Measurements from ENCODE around the gene SGO2.
A peak's percentile ranks its signal among the peaks of the same experiment; 100 is the strongest.

The SGO2 gene

GRCh38 chr2:200490001-200490400, 36.0 kb upstream of the SGO2 start:
- no peak overlapping the region for H3K9ac ChIP-seq (ENCODE audit: low read depth in 1 of 2, low read length in 2 of 2)
- H3K27me3 ChIP-seq (ENCODE audit: control insufficient read depth in 2 of 2, insufficient read depth in 2 of 2, low read length in 2 of 2), result no peaks in the 10 kb centered on the region
- no peak overlapping the region for H3K4me3 ChIP-seq (ENCODE audit: low read length in 2 of 2)
- H3K9me3 ChIP-seq (ENCODE audit: control insufficient read depth in 2 of 2, low read length in 2 of 2), result no peaks in the 10 kb centered on the region
- H3K27ac ChIP-seq (ENCODE audit: low read depth in 2 of 2, low read length in 2 of 2), result no peak overlapping the region
- H3K36me3 ChIP-seq (ENCODE audit: control insufficient read depth in 2 of 2, insufficient read depth in 2 of 2, low read length in 2 of 2), result peaks cover 28 to 34% of the 10 kb centered on the region in 2 donors
- no peaks in the 10 kb centered on the region for H3K4me1 ChIP-seq (ENCODE audit: control insufficient read depth in 2 of 2, insufficient read depth in 2 of 2, low read length in 2 of 2)

GRCh38 chr2:200492656-200493055, 33.4 kb upstream of the SGO2 start:
- Histone ChIP-seq H3K27ac (ENCODE audit: low read depth in 2 of 2, low read length in 2 of 2) (no peak overlapping the region), H3K36me3 (ENCODE audit: control insufficient read depth in 2 of 2, insufficient read depth in 2 of 2, low read length in 2 of 2) (peaks cover 33 to 47% of the 10 kb centered on the region in 2 donors), H3K27me3 (ENCODE audit: control insufficient read depth in 2 of 2, insufficient read depth in 2 of 2, low read length in 2 of 2) (no peaks in the 10 kb centered on the region)

DNA sequence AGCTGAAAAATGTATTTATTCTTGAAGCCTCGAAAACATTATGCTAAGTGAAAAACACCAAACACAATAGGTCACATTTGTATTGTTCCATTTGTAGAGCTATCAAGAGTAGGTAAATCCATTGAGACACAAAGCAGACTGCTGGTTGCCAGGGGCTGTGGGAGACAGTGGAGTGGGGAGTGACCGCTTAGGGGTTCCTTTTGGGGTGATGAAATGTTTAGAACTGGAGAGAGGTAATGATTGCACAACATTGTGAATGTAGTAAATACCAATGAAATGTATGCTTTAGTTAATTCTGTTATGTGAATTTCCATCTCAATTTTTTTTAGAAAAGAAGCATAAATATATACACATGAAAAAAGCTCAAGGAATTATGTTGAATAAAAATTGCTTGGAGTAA, 32.0 kb upstream of the SGO2 start:
- H3K9ac ChIP-seq (ENCODE audit: low read depth in 1 of 2, low read length in 2 of 2), result no peak overlapping the region
- no peaks in the 10 kb centered on the region for H3K9me3 ChIP-seq (ENCODE audit: control insufficient read depth in 2 of 2, low read length in 2 of 2)
- no peak overlapping the region for H3K4me3 ChIP-seq (ENCODE audit: low read length in 2 of 2)
- no peak overlapping the region for H3K27ac ChIP-seq (ENCODE audit: low read depth in 2 of 2, low read length in 2 of 2)
- H3K36me3 ChIP-seq (ENCODE audit: control insufficient read depth in 2 of 2, insufficient read depth in 2 of 2, low read length in 2 of 2), result peaks cover 36 to 57% of the 10 kb centered on the region in 2 donors
- H3K4me1 ChIP-seq (ENCODE audit: control insufficient read depth in 2 of 2, insufficient read depth in 2 of 2, low read length in 2 of 2), result no peaks in the 10 kb centered on the region
- H3K27me3 ChIP-seq (ENCODE audit: control insufficient read depth in 2 of 2, insufficient read depth in 2 of 2, low read length in 2 of 2), result no peaks in the 10 kb centered on the region

More at GRCh38 chr2:200492656-200493055, 33.4 kb upstream of the SGO2 start:
- Histone ChIP-seq H3K4me1 (ENCODE audit: control insufficient read depth in 2 of 2, insufficient read depth in 2 of 2, low read length in 2 of 2) (no peaks in the 10 kb centered on the region), H3K9ac (ENCODE audit: low read depth in 1 of 2, low read length in 2 of 2) (no peak overlapping the region), H3K9me3 (ENCODE audit: control insufficient read depth in 2 of 2, low read length in 2 of 2) (no peaks in the 10 kb centered on the region), H3K4me3 (ENCODE audit: low read length in 2 of 2) (no peak overlapping the region)

- H3K36me3 ChIP-seq (ENCODE audit: control insufficient read depth in 2 of 2, insufficient read depth in 2 of 2, low read length in 2 of 2), result peaks cover 21 to 39% of the 10 kb centered on the region in 2 donors
- H3K4me3 ChIP-seq (ENCODE audit: low read length in 2 of 2), result no peak overlapping the region
- no peak overlapping the region for H3K27ac ChIP-seq (ENCODE audit: low read depth in 2 of 2, low read length in 2 of 2)
- no peaks in the 10 kb centered on the region for H3K27me3 ChIP-seq (ENCODE audit: control insufficient read depth in 2 of 2, insufficient read depth in 2 of 2, low read length in 2 of 2)
- no peak overlapping the region for H3K9ac ChIP-seq (ENCODE audit: low read depth in 1 of 2, low read length in 2 of 2)
- H3K9me3 ChIP-seq (ENCODE audit: control insufficient read depth in 2 of 2, low read length in 2 of 2), result no peaks in the 10 kb centered on the region
- H3K4me1 ChIP-seq (ENCODE audit: control insufficient read depth in 2 of 2, insufficient read depth in 2 of 2, low read length in 2 of 2), result no peaks in the 10 kb centered on the region
These were observed 29.3 kb upstream of the SGO2 start for GRCh38 chr2:200496696-200497095.

DNA sequence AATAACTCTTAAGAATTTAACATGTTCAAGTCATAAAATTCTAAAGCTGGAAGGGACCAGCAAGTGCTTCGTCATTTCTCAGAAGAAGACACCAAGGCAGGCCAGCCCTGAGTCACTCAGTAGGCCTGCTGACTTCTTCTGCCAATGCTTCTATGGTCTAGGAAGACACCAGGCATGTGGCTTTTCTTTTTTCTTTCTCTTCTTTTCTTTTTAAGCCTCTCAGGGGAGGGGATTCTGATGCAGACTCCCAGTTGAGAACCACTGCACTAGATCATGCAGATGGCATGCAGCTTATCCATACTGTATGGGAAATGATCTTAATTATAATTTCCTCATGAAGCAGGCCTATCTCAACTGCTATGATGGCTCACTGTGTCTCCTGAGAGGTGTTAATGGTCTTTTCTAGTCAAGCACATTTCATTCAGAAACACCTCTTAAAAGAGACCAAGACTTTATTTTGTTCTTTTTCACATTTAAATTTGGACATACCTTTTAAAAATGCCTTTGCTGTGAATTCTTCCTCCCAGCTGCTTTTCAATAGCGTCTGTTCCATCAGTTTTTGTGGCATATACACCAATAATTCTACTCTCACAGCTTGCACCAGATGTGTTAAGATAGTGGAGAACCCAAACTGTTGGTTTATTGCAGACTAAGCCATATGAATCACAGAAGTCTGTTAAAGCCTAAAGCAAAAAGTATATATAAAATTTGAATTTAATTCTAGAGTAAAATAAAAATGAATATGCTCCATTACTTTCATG, 27.4 kb upstream of the SGO2 start:
- no peak overlapping the region for H3K9ac ChIP-seq (ENCODE audit: low read depth in 1 of 2, low read length in 2 of 2)
- H3K36me3 ChIP-seq (ENCODE audit: control insufficient read depth in 2 of 2, insufficient read depth in 2 of 2, low read length in 2 of 2), result peaks cover 17 to 32% of the 10 kb centered on the region in 2 donors
- H3K9me3 ChIP-seq (ENCODE audit: control insufficient read depth in 2 of 2, low read length in 2 of 2), result no peaks in the 10 kb centered on the region
- H3K4me3 ChIP-seq (ENCODE audit: low read length in 2 of 2), result no peak overlapping the region
- H3K27ac ChIP-seq (ENCODE audit: low read depth in 2 of 2, low read length in 2 of 2), result no peak overlapping the region
- H3K4me1 ChIP-seq (ENCODE audit: control insufficient read depth in 2 of 2, insufficient read depth in 2 of 2, low read length in 2 of 2), result no peaks in the 10 kb centered on the region
- no peaks in the 10 kb centered on the region for H3K27me3 ChIP-seq (ENCODE audit: control insufficient read depth in 2 of 2, insufficient read depth in 2 of 2, low read length in 2 of 2)

- H3K36me3 ChIP-seq (ENCODE audit: control insufficient read depth in 2 of 2, insufficient read depth in 2 of 2, low read length in 2 of 2), result peaks cover 14 to 17% of the 10 kb centered on the region in 2 donors
- no peak overlapping the region for H3K9ac ChIP-seq (ENCODE audit: low read depth in 1 of 2, low read length in 2 of 2)
- no peak overlapping the region for H3K4me3 ChIP-seq (ENCODE audit: low read length in 2 of 2)
- H3K27me3 ChIP-seq (ENCODE audit: control insufficient read depth in 2 of 2, insufficient read depth in 2 of 2, low read length in 2 of 2), result no peaks in the 10 kb centered on the region
- no peaks in the 10 kb centered on the region for H3K4me1 ChIP-seq (ENCODE audit: control insufficient read depth in 2 of 2, insufficient read depth in 2 of 2, low read length in 2 of 2)
- no peaks in the 10 kb centered on the region for H3K9me3 ChIP-seq (ENCODE audit: control insufficient read depth in 2 of 2, low read length in 2 of 2)
- H3K27ac ChIP-seq (ENCODE audit: low read depth in 2 of 2, low read length in 2 of 2), result no peak overlapping the region
These were observed 23.8 kb upstream of the SGO2 start for GRCh38 chr2:200502196-200502595.

DNA sequence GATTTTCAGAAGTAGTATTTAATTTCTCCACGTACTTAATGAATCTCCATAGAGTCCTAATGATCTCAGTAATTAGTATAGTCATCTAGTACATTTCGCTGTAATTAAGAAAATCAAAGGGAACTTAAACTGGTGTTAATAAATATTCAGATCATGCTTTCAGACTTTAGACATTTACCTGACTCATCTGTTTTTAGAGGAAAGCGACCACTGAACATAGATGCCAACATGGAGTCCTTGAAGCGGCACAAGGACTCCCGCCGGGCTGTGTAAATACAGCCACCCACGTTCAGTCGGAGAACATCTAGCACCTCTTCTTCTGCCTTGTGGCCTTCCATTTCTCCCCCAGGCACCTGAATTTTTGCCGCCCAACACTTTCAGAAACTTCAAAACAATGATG, 19.3 kb upstream of the SGO2 start:
- Histone ChIP-seq H3K4me3 (ENCODE audit: low read length in 2 of 2) (no peak overlapping the region), H3K27ac (ENCODE audit: low read depth in 2 of 2, low read length in 2 of 2) (no peak overlapping the region), H3K9me3 (ENCODE audit: control insufficient read depth in 2 of 2, low read length in 2 of 2) (no peaks in the 10 kb centered on the region), H3K36me3 (ENCODE audit: control insufficient read depth in 2 of 2, insufficient read depth in 2 of 2, low read length in 2 of 2) (peaks cover 7 to 9% of the 10 kb centered on the region in 2 donors), H3K4me1 (ENCODE audit: control insufficient read depth in 2 of 2, insufficient read depth in 2 of 2, low read length in 2 of 2) (peaks cover 6% of the 10 kb centered on the region in 2 donors), H3K9ac (ENCODE audit: low read depth in 1 of 2, low read length in 2 of 2) (no peak overlapping the region), H3K27me3 (ENCODE audit: control insufficient read depth in 2 of 2, insufficient read depth in 2 of 2, low read length in 2 of 2) (no peaks in the 10 kb centered on the region)

DNA sequence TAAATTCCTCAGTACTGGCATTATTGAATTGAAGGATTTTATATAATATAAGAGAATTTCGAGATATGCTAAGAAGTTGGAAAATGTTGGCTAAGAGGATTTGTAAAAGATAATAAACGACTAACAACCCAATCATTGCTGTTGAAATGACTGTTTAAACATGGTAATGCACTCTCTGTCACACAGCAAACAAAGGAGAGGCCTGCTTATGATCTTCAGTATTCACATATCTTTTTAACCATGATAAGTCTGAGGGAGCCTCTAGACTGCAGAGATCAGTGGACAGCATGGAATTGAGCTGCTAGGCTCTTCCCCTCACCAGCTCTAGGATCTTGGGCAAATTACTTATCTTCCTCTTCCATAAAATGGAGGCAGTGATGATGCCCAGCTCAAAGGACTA, 18.8 kb upstream of the SGO2 start:
- Histone ChIP-seq H3K27ac (ENCODE audit: low read depth in 2 of 2, low read length in 2 of 2) (no peak overlapping the region), H3K9me3 (ENCODE audit: control insufficient read depth in 2 of 2, low read length in 2 of 2) (no peaks in the 10 kb centered on the region), H3K9ac (ENCODE audit: low read depth in 1 of 2, low read length in 2 of 2) (no peak overlapping the region), H3K36me3 (ENCODE audit: control insufficient read depth in 2 of 2, insufficient read depth in 2 of 2, low read length in 2 of 2) (peaks cover 7 to 9% of the 10 kb centered on the region in 2 donors), H3K27me3 (ENCODE audit: control insufficient read depth in 2 of 2, insufficient read depth in 2 of 2, low read length in 2 of 2) (no peaks in the 10 kb centered on the region), H3K4me3 (ENCODE audit: low read length in 2 of 2) (no peak overlapping the region), H3K4me1 (ENCODE audit: control insufficient read depth in 2 of 2, insufficient read depth in 2 of 2, low read length in 2 of 2) (peaks cover 6% of the 10 kb centered on the region in 2 donors)

GRCh38 chr2:200509235-200509611, 16.8 kb upstream of the SGO2 start:
- H3K4me1 ChIP-seq (ENCODE audit: control insufficient read depth in 2 of 2, insufficient read depth in 2 of 2, low read length in 2 of 2), result peaks cover 6% of the 10 kb centered on the region in 2 donors
- peak overlapping the region; percentile 69 to 88 for H3K4me3 ChIP-seq (ENCODE audit: low read length in 2 of 2)
- H3K9me3 ChIP-seq (ENCODE audit: control insufficient read depth in 2 of 2, low read length in 2 of 2), result no peaks in the 10 kb centered on the region
- H3K27ac ChIP-seq (ENCODE audit: low read depth in 2 of 2, low read length in 2 of 2), result peak overlapping the region; percentile 70 to 72
- H3K27me3 ChIP-seq (ENCODE audit: control insufficient read depth in 2 of 2, insufficient read depth in 2 of 2, low read length in 2 of 2), result no peaks in the 10 kb centered on the region
- peak overlapping the region; percentile 89 to 92 for H3K9ac ChIP-seq (ENCODE audit: low read depth in 1 of 2, low read length in 2 of 2)
- peaks cover 0 to 2% of the 10 kb centered on the region in 2 donors for H3K36me3 ChIP-seq (ENCODE audit: control insufficient read depth in 2 of 2, insufficient read depth in 2 of 2, low read length in 2 of 2)

- H3K4me1 ChIP-seq (ENCODE audit: control insufficient read depth in 2 of 2, insufficient read depth in 2 of 2, low read length in 2 of 2), result peaks cover 6% of the 10 kb centered on the region in 2 donors
- H3K9me3 ChIP-seq (ENCODE audit: control insufficient read depth in 2 of 2, low read length in 2 of 2), result no peaks in the 10 kb centered on the region
- no peaks in the 10 kb centered on the region for H3K27me3 ChIP-seq (ENCODE audit: control insufficient read depth in 2 of 2, insufficient read depth in 2 of 2, low read length in 2 of 2)
- H3K4me3 ChIP-seq (ENCODE audit: low read length in 2 of 2), result peak within 1 kb of the TSS; percentile 69 to 89
- H3K36me3 ChIP-seq (ENCODE audit: control insufficient read depth in 2 of 2, insufficient read depth in 2 of 2, low read length in 2 of 2), result peaks cover 0 to 2% of the 10 kb centered on the region in 2 donors
- peak within 1 kb of the TSS; percentile 89 to 92 for H3K9ac ChIP-seq (ENCODE audit: low read depth in 1 of 2, low read length in 2 of 2)
- H3K27ac ChIP-seq (ENCODE audit: low read depth in 2 of 2, low read length in 2 of 2), result peak within 1 kb of the TSS; percentile 70 to 72
These were observed 16.2 kb upstream of the SGO2 start, which contains the start of gene KCTD18 for GRCh38 chr2:200509612-200510433. KCTD18 (minus strand) TSS chr2:200510068; CDS start chr2:200507016, 3,052 bp downstream.

Measured in mucosa of rectum (tissue), 2 donors.